Stimulated activated naive CD4-positive, alpha-beta T cell (primary cell): ENCODE data around the gene LDHD.
"Not testable (repeated sequence)": the region's sequence is repeated elsewhere in the genome, so short reads cannot be mapped to it uniquely, and the experiment has no call there.

Experiments
- DNase-seq, 6 experiments: peaks; one replicate each; lab custom pipeline; 2025; lab: John Stamatoyannopoulos, UW

The LDHD gene

GRCh38 chr16:75116081-75116910 is at the start of gene LDHD:
Gene LDHD, minus strand, starts transcription at chr16:75116780. Its CDS starts 60 bp downstream, at chr16:75116720.
- DNase-seq: no peak

GRCh38 chr16:75160386-75160785 is 43.8 kb upstream of the LDHD start:
- no peak for DNase-seq

- DNase-seq: no peak
Observed at GRCh38 chr16:75152635-75153034, 36.1 kb upstream of the LDHD start.

- no peak for DNase-seq
Observed at GRCh38 chr16:75151798-75152197, 35.2 kb upstream of the LDHD start.

- DNase-seq: peak; percentile 88 to 97 (median 92)
Observed at GRCh38 chr16:75148311-75149195, 32.0 kb upstream of the LDHD start, which contains the start of gene ZFP1. Gene ZFP1, plus strand, starts transcription at chr16:75148524. Its CDS starts 4,428 bp downstream, at chr16:75152952.

GRCh38 chr16:75147968-75148310 is 31.4 kb upstream of the LDHD start:
- DNase-seq: no peak

GRCh38 chr16:75143941-75144340 is 27.4 kb upstream of the LDHD start:
- DNase-seq: no peak

GRCh38 chr16:75139498-75139897 is 22.9 kb upstream of the LDHD start:
- no peak for DNase-seq

GRCh38 chr16:75138636-75139035 is 22.1 kb upstream of the LDHD start:
- DNase-seq: no peak

GRCh38 chr16:75138233-75138632 is 21.7 kb upstream of the LDHD start:
- DNase-seq: no peak

- no peak for DNase-seq
Observed at GRCh38 chr16:75131081-75131480, 14.5 kb upstream of the LDHD start.

- no peak for DNase-seq
Observed at GRCh38 chr16:75130150-75130771, 13.7 kb upstream of the LDHD start.

GRCh38 chr16:75129421-75130149 is 13.0 kb upstream of the LDHD start:
- DNase-seq: not testable (repeated sequence)

- no peak for DNase-seq
Observed at GRCh38 chr16:75127713-75128415, 11.3 kb upstream of the LDHD start.

GRCh38 chr16:75122609-75123008 is 6.0 kb upstream of the LDHD start:
- DNase-seq: no peak

GRCh38 chr16:75121949-75122568 is 5.5 kb upstream of the LDHD start:
- DNase-seq: no peak

- no peak for DNase-seq
Observed at GRCh38 chr16:75120253-75120652, 3.7 kb upstream of the LDHD start.

GRCh38 chr16:75118943-75119539 is 2.5 kb upstream of the LDHD start:
- no peak for DNase-seq

GRCh38 chr16:75116911-75117245 is 298 bp upstream of the LDHD start:
- DNase-seq: no peak
